Panc1 (cell line): Measurements from ENCODE around the gene TMCC1. TPM values are rescaled to one million over a fixed set of nuclear protein-coding genes. Genes with fewer than 3 reads are reported as not detected.

Experiments
- ATAC-seq: fragments of 200-7000 bp; cut with Tn5 transposase; 2 replicates; pipeline ENCODE4 v1.9.1; 2020; ENCODE audit warnings: mild to moderate bottlenecking, moderate library complexity
- BruUV-seq: library from RNA; stranded (reverse); fragments of 400-500 nt; replicated peaks from 2 replicates; lab custom pipeline; 2021; lab: Mats Ljungman, UMichigan
- CTCF ChIA-PET: fragments of 300-600 bp; sonication (Branson Sonifier 250); formaldehyde crosslinking; loops from one replicate; lab custom pipeline; 2022; ENCODE audit warnings: antibody characterized with exemption; lab: Charles Lee
- POLR2A ChIA-PET: fragments of 300-600 bp; sonication (Branson Sonifier 250); formaldehyde crosslinking; loops from one replicate; lab custom pipeline; 2022; ENCODE audit warnings: antibody characterized with exemption; lab: Charles Lee
- DNase-seq: peaks from one replicate; pipeline ENCODE4 v3.0.0-alpha.2; 2010; ENCODE audit warnings: low read depth, low spot score
- H3K27ac ChIP-seq: 2 replicates; pipeline ENCODE4 v1.5.1; 2011; ENCODE audit warnings: mild to moderate bottlenecking, low read length, inconsistent platforms
- H3K27me3 ChIP-seq: fragments of 200-500 bp; sonication (Bioruptor generic); 2 replicates; pipeline ENCODE4 v1.6.0; 2014; ENCODE audit warnings: low read length, inconsistent platforms; ENCODE audit not compliant: control insufficient read depth, insufficient read depth
- H3K36me3 ChIP-seq: fragments of 200-500 bp; sonication (Bioruptor generic); 2 replicates; pipeline ENCODE4 v1.5.1; 2014; ENCODE audit warnings: inconsistent platforms, mild to moderate bottlenecking, low read length, moderate library complexity; ENCODE audit not compliant: control insufficient read depth, insufficient read depth
- H3K4me1 ChIP-seq: 2 replicates; pipeline ENCODE4 v1.5.1; 2011; ENCODE audit warnings: inconsistent platforms, mild to moderate bottlenecking, low read length, moderate library complexity; ENCODE audit not compliant: control insufficient read depth, insufficient read depth
- H3K4me3 ChIP-seq, 2 experiments: 2 replicates each; pipeline ENCODE4 v1.5.1; 2011 to 2012; ENCODE audit warnings: low read depth in 2 of 2, low read length in 2 of 2, mild to moderate bottlenecking in 2 of 2, inconsistent platforms in 1 of 2, moderate library complexity in 1 of 2
- H3K9me3 ChIP-seq: fragments of 200-500 bp; sonication (Bioruptor generic); 2 replicates; pipeline ENCODE4 v1.5.1; 2014; ENCODE audit warnings: low read depth, mild to moderate bottlenecking, inconsistent platforms, low read length, moderate library complexity; ENCODE audit not compliant: control insufficient read depth, insufficient read depth
- CTCF ChIP-seq: fragments of 450-650 bp; IDR thresholded peaks from 2 replicates; pipeline ENCODE4 v1.5.1; 2017; ENCODE audit warnings: mild to moderate bottlenecking
- POLR2AphosphoS5 ChIP-seq: IDR thresholded peaks from 2 replicates; pipeline ENCODE4 v1.6.1; 2012; ENCODE audit warnings: mild to moderate bottlenecking, low read depth, low read length, moderate library complexity
- REST ChIP-seq, 2 experiments: IDR thresholded peaks; 2 replicates each; pipeline ENCODE4 v1.6.1; 2011 to 2012; ENCODE audit warnings: low read depth in 2 of 2, control low read depth in 1 of 2, low read length in 1 of 2, mild to moderate bottlenecking in 1 of 2, moderate library complexity in 1 of 2; ENCODE audit not compliant: insufficient read depth in 1 of 2
- SIN3A ChIP-seq: IDR thresholded peaks from 2 replicates; pipeline ENCODE4 v1.6.1; 2012; ENCODE audit warnings: low read depth, mild to moderate bottlenecking, low read length, moderate library complexity, borderline replicate concordance; ENCODE audit not compliant: insufficient read depth
- TCF7L2 ChIP-seq: IDR thresholded peaks from 2 replicates; pipeline ENCODE4 v1.6.1; 2011; ENCODE audit warnings: mild to moderate bottlenecking, low read depth, low read length, inconsistent platforms
- in situ Hi-C: cut with HindIII; loops from 2 replicates; pipeline ENCODE4 v1.10.0; 2016; ENCODE audit warnings: low sequenced_read_pairs, low pct_unique_long_range_greater_than_20kb
- intact Hi-C: fragments of 100-400 bp; cut with micrococcal nuclease; formaldehyde crosslinking; loops from one replicate; pipeline ENCODE4 v1.10.0; 2022; ENCODE audit not compliant: unreplicated experiment
- total RNA-seq: library from RNA; stranded (reverse); gene quantifications from one replicate; pipeline ENCODE4 v1.2.1, GENCODE V29; 2021; ENCODE audit not compliant: unreplicated experiment

The TMCC1 gene
- total RNA-seq, 1 experiment from 2014 or later: 33.2 TPM

- no TSS peak for BruUV-seq
- no peak for TF ChIP-seq POLR2AphosphoS5
- no peak for TF ChIP-seq TCF7L2
- TF ChIP-seq SIN3A: no peak
- TF ChIP-seq REST (IDR thresholded peaks at IDR 0.05; ENCODE audit: insufficient read depth in 1 of 2, low read depth in 2 of 2, low read length in 1 of 2): no peak
- TF ChIP-seq CTCF: no peak
- ChIA-PET CTCF (no interaction called here), POLR2A (no interaction called here)
- H3K27me3 ChIP-seq: no peaks in the 10 kb centered on the region
- DNase-seq (no peak), ATAC-seq (no peak)
- in situ Hi-C loops: no loop called here
- H3K4me1 ChIP-seq: no peaks in the 10 kb centered on the region; the same call in 1 of the 2 replicates
- no peaks in the 10 kb centered on the region for H3K9me3 ChIP-seq
- no peak overlapping the region for H3K27ac ChIP-seq
- H3K4me3 ChIP-seq: no peak overlapping the region
- H3K36me3 ChIP-seq: no peaks in the 10 kb centered on the region
- intact Hi-C loops: no loop called here
Observed at GRCh38 chr3:129758785-129759320, 134.7 kb downstream of the TMCC1 start.

GRCh38 chr3:129758306-129758705 is 135.2 kb downstream of the TMCC1 start:
- no TSS peak for BruUV-seq
- in situ Hi-C loops: no loop called here

More at GRCh38 chr3:129758306-129758705, 135.2 kb downstream of the TMCC1 start:
- no peak for DNase-seq
- Histone ChIP-seq H3K9me3 (0 out of 2 replicates have a peak, but pooled peaks cover under 1% of the 10 kb centered on the region), H3K27ac (no peak overlapping the region), H3K4me3 (no peak overlapping the region), H3K4me1 (no peaks in the 10 kb centered on the region; the same call in 1 of the 2 replicates), H3K27me3 (no peaks in the 10 kb centered on the region), H3K36me3 (no peaks in the 10 kb centered on the region)
- POLR2A ChIA-PET: no interaction called here
- TF ChIP-seq REST (IDR thresholded peaks at IDR 0.05; ENCODE audit: insufficient read depth in 1 of 2, low read depth in 2 of 2, low read length in 1 of 2) (no peak), POLR2AphosphoS5 (no peak), CTCF (no peak), SIN3A (no peak), TCF7L2 (no peak)
- intact Hi-C loops: no loop called here
- CTCF ChIA-PET: no interaction called here
- ATAC-seq: no peak
